Central memory CD4-positive, alpha-beta T cell (primary cell): ENCODE results near the gene SERAC1.
"Not testable (repeated sequence)": the region's sequence is repeated elsewhere in the genome, so short reads cannot be mapped to it uniquely, and the experiment has no call there.

Experiments
- DNase-seq: peaks from one replicate; pipeline ENCODE4 v3.0.0; 2022
- total RNA-seq, 3 experiments: gene quantifications; one replicate each; lab custom pipeline; 2026; lab: John Stamatoyannopoulos, UW

SERAC1 gene
- total RNA-seq, result 6.4 to 14.9 (median 13.6) reads per million in 3 experiments

GRCh38 chr6:158168040-158168289, at the start of gene SERAC1:
Gene SERAC1, minus strand, starts transcription at chr6:158168262. Its CDS starts 9,899 bp downstream, at chr6:158158363.
- no peak for DNase-seq

GRCh38 chr6:158213925-158214674, 46.0 kb upstream of the SERAC1 start:
- peak; percentile 42 for DNase-seq

DNA sequence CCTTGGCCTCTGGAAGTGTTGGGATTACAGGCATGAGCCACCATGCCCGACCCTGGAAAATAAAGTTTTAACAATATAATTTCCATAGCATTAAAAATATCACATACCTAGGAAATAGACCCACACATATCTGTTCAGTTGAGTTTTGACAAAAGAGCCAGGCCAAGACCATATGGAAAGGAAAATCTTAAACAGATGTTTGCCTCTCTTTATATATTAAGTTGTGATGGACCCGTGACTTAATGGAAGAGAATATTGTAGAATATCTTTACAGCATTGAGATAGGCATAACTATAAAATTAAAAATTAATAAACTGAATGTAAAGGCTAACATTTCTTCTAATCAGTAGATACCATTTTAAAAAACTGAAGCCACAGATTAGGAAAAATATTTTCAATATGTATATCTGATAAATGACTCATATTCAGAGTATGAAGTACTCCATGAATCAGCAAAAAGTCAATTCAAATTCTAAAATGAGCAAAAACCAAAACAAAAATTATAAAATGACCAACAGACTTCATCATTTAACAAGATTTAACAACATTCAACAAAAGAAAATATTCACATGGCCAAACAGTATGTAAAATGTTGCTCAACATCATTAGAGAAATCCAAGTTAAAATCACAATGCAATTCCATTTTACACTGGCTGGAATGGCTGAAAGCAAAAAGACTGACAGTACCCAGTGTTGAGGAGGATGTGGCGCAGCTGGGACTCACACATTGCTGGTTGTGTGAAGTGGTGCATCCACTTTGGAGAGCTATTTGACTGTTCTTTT, 43.4 kb upstream of the SERAC1 start:
- no peak for DNase-seq

DNA sequence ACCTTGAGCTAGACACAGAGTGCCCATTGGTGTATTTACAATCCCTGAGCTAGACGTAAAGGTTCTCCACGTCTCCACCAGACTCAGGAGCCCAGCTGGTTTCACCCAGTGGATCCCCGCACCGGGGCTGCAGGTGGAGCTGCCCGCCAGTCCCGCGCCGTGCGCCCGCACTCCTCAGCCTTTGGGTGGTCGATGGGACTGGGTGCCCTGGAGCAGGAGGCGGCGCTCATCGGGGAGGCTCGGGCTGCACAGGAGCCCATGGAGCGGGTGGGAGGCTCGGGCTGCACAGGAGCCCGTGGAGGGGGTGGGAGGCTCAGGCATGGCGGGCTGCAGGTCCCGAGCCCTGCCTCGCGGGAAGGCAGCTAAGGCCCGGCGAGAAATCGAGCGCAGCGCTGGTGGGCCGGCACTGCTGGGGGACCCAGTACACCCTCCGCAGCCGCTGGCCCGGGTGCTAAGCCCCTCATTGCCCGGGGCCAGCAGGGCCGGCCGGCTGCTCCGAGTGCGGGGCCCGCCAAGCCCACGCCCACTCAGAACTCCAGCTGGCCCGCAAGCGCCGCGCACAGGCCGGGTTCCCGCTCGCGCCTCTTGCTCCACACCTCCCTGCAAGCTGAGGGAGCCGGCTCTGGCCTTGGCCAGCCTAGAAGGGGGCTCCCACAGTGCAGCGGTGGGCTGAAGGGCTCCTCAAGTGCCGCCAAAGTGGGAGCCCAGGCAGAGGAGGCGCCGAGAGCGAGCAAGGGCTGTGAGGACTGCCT, 41.7 kb upstream of the SERAC1 start:
- not testable (repeated sequence) for DNase-seq

DNA sequence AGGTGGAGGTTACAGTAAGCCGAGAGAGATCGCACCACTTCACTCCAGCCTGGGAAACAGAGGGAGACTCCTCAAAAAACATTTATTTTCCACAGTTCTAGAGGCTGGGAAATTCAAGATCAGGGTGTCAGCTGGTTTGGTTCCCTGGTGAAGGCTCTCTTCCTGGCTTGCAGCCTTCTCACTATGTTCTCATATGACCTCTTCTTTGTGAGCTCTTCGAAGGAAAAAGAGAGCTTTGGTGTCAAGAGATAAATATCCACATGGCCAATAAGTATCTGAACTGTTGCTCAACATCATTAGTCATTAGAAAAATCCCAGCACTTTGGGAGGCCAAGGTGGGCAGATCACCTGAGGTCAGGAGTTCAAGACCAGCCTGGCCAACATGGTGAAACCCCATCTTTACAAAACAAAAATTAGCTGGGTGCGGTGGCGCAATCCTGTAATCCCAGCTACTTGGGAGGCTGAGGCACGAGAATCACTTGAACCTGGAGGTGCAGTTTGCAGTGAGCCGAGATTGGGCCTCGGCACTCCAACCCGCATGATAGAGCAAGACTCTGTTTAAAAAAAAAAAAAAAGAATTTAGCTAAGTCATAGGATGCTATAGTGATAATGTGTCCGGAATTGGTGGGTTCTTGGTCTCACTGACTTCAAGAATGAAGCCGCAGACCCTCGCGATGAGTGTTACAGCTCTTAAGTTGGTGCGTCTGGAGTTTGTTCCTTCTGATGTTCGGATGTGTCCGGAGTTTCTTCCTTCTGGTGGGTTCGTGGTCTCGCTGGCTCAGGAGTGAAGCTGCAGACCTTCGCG, 40.4 kb upstream of the SERAC1 start:
- not testable (repeated sequence) for DNase-seq

GRCh38 chr6:158207422-158207788, 39.3 kb upstream of the SERAC1 start:
- DNase-seq, result no peak

- no peak for DNase-seq
Measured at GRCh38 chr6:158206740-158207421, 38.8 kb upstream of the SERAC1 start.

DNA sequence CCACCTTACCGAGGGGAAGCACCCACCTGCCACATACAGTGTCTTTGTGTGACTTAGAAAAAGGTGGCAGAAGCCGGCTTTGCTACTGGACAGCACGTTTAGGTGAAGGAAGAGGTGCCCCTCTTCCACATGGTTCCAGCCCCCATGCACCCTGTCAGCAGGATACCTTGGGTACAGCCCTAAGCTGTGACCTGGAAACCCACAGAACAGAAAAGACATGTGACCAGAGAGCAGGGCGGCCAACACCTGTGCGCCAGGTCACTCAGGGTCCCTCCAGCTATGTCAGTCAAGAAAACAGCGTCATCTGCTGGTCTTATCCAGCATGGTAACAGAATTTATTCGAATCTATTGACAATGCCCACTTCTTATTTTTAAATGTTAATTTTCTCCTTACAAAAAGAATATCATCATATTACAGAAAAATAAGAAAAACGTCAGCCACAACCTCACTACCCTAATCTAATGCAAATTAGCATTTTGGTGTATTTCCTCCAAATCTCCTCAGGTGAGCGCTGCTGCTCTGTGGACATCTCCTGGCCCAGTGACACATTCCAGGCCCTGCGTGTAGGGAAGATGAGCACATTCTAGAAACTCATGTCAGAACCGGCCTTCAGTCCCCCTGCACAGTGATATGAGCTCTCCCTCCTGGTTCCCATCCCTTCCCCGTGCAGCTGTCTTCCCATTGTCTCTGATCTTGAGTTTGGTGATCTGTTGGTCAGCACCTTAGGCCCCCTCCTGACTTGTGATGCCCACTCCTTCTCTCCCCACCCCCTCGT, 37.3 kb upstream of the SERAC1 start:
- no peak for DNase-seq

- no peak for DNase-seq
Measured at GRCh38 chr6:158198461-158198860, 30.4 kb upstream of the SERAC1 start.

GRCh38 chr6:158194487-158195280, 26.6 kb upstream of the SERAC1 start:
- DNase-seq, result no peak

DNA sequence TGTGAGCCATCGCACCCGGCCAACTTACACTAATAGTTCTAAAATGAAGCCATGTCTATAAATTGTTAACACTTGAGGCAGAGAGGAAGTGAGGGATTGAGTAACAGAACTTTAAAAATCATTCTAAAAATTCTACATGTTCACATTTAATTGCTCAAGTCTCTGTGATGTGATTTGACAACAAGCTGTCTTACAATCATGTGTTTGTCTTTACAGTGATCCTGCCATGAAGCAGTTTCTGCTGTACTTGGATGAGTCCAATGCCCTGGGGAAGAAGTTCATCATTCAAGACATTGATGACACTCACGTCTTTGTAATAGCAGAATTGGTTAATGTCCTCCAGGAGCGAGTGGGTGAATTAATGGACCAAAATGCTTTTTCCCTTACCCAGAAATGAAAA, 23.7 kb upstream of the SERAC1 start:
- DNase-seq, result no peak

DNA sequence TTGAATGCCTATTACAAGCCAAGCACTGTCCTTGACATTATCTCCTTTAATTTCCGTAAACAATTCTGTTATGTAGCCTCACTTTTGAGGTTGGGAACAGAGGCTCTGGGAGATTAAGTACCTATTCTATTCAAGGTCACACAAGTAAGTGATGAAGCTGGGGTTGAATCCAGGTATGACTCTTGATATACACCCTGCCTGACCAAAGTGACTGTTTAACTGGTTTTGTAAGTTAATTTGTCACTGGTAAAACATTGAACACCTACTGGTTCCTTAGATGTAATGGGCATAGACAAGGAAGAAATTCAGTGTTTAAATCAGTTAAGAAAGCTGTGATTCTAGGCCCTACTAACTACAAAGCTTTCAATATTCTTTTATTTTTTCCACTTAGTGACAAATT, 23.0 kb upstream of the SERAC1 start:
- DNase-seq, result no peak

- DNase-seq, result no peak
Measured at GRCh38 chr6:158188591-158188990, 20.5 kb upstream of the SERAC1 start.

GRCh38 chr6:158185729-158186456, 17.8 kb upstream of the SERAC1 start:
- no peak for DNase-seq

DNA sequence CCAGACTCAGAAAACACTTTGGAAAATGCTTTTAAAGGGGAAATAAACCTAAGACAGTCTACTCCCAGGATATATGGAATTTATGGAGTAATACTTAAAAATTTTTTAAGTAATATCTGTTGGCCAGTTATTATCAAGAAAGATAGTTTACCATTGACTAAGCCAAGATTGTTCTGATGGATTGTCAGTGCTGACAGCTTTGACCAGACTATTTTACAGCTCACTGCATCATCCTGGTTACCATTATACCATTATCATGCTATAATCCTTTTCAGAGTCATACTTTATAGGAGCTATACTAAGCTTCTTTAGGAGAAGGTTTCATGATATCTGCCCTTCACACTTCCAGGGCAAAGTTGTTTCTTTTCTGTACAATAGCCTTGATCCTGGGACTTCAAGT, 16.5 kb upstream of the SERAC1 start:
- DNase-seq, result no peak

GRCh38 chr6:158183174-158183972, 15.3 kb upstream of the SERAC1 start:
- DNase-seq, result not testable (repeated sequence)

DNA sequence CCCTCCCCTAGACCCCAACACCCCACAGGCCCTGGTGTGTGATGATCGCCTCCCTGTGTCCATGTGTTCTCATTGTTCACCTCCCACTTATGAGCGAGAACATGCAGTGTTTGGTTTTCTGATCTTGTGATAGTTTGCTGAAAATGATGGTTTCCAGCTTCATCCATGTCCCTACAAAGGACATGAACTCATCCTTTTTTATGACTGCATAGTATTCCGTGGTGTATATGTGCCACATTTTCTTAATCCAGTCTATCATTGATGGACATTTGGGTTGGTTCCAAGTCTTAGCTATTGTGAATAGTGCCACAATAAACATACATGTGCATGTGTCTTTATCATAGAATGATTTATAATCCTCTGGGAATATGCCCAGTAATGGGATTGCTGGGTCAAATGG, 9.7 kb upstream of the SERAC1 start:
- DNase-seq, result not testable (repeated sequence)

GRCh38 chr6:158175111-158175510, 7.0 kb upstream of the SERAC1 start:
- DNase-seq, result no peak

DNA sequence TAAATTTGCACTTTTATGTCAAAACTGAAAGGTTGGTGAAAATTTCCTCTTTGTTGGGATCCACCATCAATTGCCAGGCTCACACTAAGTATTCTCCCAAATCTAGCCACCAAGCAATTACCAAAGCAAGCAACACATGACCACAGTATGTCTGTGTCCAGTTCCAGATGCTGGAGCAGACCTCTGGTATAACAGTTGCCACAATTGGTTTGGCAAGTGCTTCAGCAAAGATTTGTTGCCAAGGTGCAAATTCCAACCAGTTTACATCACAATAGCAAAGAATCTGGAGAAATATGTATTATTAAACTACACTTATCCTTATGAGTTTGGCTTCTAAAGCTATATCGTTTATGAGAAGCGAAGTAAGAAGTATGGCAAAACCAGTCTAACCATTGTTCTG, 6.5 kb upstream of the SERAC1 start:
- DNase-seq, result no peak
